Natural killer cell (primary cell): ENCODE measurements around the gene LHPP. TPM values are rescaled to one million over a fixed set of nuclear protein-coding genes. Genes with fewer than 3 reads are reported as not detected.

Experiments
- ATAC-seq, 3 donors: fragments of 150-1000 bp in 2 of 3; fragments of 200-7000 bp in 1 of 3; cut with Tn5 transposase; 1 replicate in 1 of 3; 2 replicates in 2 of 3; pipeline ENCODE4 v1.10.0; 2021; ENCODE audit warnings: mild to moderate bottlenecking in 2 of 3, moderate library complexity in 2 of 3
- DNase-seq, 2 donors: peaks; one replicate each; pipeline versions ENCODE4 v3.0.0 to v3.0.0-alpha.2; 2013 to 2021; ENCODE audit warnings: mixed read lengths in 1 of 2
- H3K27ac ChIP-seq: one replicate; pipeline ENCODE4 v1.5.1; 2013; ENCODE audit warnings: mild to moderate bottlenecking, low read length
- H3K27me3 ChIP-seq: one replicate; pipeline ENCODE4 v1.6.1; 2013; ENCODE audit warnings: low read length; ENCODE audit not compliant: control insufficient read depth, insufficient read depth
- H3K36me3 ChIP-seq: one replicate; pipeline ENCODE4 v1.6.1; 2013; ENCODE audit warnings: low read length; ENCODE audit not compliant: control insufficient read depth, insufficient read depth
- H3K4me1 ChIP-seq: one replicate; pipeline ENCODE4 v1.6.1; 2013; ENCODE audit warnings: low read length; ENCODE audit not compliant: control insufficient read depth, insufficient read depth
- H3K4me3 ChIP-seq: one replicate; pipeline ENCODE4 v1.5.1; 2013; ENCODE audit warnings: low read length
- H3K9me3 ChIP-seq: one replicate; pipeline ENCODE4 v1.6.1; 2013; ENCODE audit warnings: low read length; ENCODE audit not compliant: control insufficient read depth, insufficient read depth
- H3K27ac Mint-ChIP-seq, 2 donors: one replicate each; pipeline ENCODE4 v1.8.0; 2022; ENCODE audit warnings: mild to moderate bottlenecking in 2 of 2, mixed read lengths in 2 of 2, moderate library complexity in 1 of 2
- H3K27me3 Mint-ChIP-seq, 2 donors: one replicate each; pipeline ENCODE4 v1.8.0; 2022; ENCODE audit warnings: low read depth in 2 of 2, mixed read lengths in 2 of 2
- H3K36me3 Mint-ChIP-seq: one replicate; pipeline ENCODE4 v1.8.0; 2022; ENCODE audit warnings: mixed read lengths
- H3K4me1 Mint-ChIP-seq, 2 donors: one replicate each; pipeline ENCODE4 v1.8.0; 2022; ENCODE audit warnings: mixed read lengths in 2 of 2
- H3K4me3 Mint-ChIP-seq: one replicate; pipeline ENCODE4 v1.8.0; 2022; ENCODE audit warnings: mild to moderate bottlenecking, moderate library complexity, mixed read lengths
- H3K9me3 Mint-ChIP-seq, 2 donors: one replicate each; pipeline ENCODE4 v1.8.0; 2022; ENCODE audit warnings: mixed read lengths in 2 of 2
- WGBS: methylation state at CpG from one replicate; pipeline ENCODE4 v1.1.7; 2013; ENCODE audit warnings: missing lambda C conversion rate; ENCODE audit not compliant: insufficient coverage; 5-methylcytosine and 5-hydroxymethylcytosine counted together
- intact Hi-C: fragments of 100-400 bp; cut with micrococcal nuclease; formaldehyde crosslinking; loops from one replicate; pipeline ENCODE4 v1.14.2; 2022
- total RNA-seq, 4 donors: library from RNA; stranded (reverse); fragments of 120-200 nt in 1 of 4; gene quantifications; one replicate each; pipeline versions ENCODE4 v1.2.3 to v1.2.4, GENCODE V29; 2013 to 2022
- TF ChIP-seq, protein P1 (sequence below): fragments of 200-600 bp; IDR thresholded peaks from one replicate; pipeline ENCODE4 v1.8.0; 2022; ENCODE audit warnings: antibody characterized with exemption

The LHPP gene
- total RNA-seq, 3 donors from 2014 or later (not counting 1 experiment from before 2014, with no cell fraction given): 12.3 to 19.3 (median 14.8) TPM

- WGBS: 51% methylated on average over 26 of the region's 26 CpGs
- no peaks in the 10 kb centered on the region for H3K27me3 Mint-ChIP-seq
- peaks cover 0 to 5% of the 10 kb centered on the region in 2 donors for H3K4me1 Mint-ChIP-seq
- no peaks in the 10 kb centered on the region for H3K9me3 Mint-ChIP-seq
- no peaks in the 10 kb centered on the region for H3K36me3 Mint-ChIP-seq
- TF ChIP-seq, protein P1, sequence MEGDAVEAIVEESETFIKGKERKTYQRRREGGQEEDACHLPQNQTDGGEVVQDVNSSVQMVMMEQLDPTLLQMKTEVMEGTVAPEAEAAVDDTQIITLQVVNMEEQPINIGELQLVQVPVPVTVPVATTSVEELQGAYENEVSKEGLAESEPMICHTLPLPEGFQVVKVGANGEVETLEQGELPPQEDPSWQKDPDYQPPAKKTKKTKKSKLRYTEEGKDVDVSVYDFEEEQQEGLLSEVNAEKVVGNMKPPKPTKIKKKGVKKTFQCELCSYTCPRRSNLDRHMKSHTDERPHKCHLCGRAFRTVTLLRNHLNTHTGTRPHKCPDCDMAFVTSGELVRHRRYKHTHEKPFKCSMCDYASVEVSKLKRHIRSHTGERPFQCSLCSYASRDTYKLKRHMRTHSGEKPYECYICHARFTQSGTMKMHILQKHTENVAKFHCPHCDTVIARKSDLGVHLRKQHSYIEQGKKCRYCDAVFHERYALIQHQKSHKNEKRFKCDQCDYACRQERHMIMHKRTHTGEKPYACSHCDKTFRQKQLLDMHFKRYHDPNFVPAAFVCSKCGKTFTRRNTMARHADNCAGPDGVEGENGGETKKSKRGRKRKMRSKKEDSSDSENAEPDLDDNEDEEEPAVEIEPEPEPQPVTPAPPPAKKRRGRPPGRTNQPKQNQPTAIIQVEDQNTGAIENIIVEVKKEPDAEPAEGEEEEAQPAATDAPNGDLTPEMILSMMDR: no peak
- H3K27ac Mint-ChIP-seq: no peak overlapping the region
- H3K4me3 Mint-ChIP-seq: no peak overlapping the region
- no peak for DNase-seq
- Histone ChIP-seq H3K9me3 (no peaks in the 10 kb centered on the region), H3K36me3 (no peaks in the 10 kb centered on the region), H3K4me3 (no peak overlapping the region), H3K27ac (no peak overlapping the region), H3K27me3 (no peaks in the 10 kb centered on the region), H3K4me1 (peaks cover 7% of the 10 kb centered on the region)
- intact Hi-C loops: no loop called here
- no peak for ATAC-seq
Measured at GRCh38 chr10:124550293-124551034, 88.8 kb downstream of the LHPP start.

- H3K27ac Mint-ChIP-seq: no peak overlapping the region
- no peak for DNase-seq
- H3K36me3 Mint-ChIP-seq: no peaks in the 10 kb centered on the region
- WGBS: 99% methylated on average over 7 of the region's 9 CpGs
- no peaks in the 10 kb centered on the region for H3K27me3 Mint-ChIP-seq
- Histone ChIP-seq H3K4me1 (peaks cover under 1% of the 10 kb centered on the region), H3K9me3 (no peaks in the 10 kb centered on the region), H3K4me3 (no peak overlapping the region), H3K36me3 (no peaks in the 10 kb centered on the region), H3K27ac (no peak overlapping the region), H3K27me3 (no peaks in the 10 kb centered on the region)
- no peaks in the 10 kb centered on the region for H3K9me3 Mint-ChIP-seq
- TF ChIP-seq, protein P1: no peak
- ATAC-seq: no peak
- intact Hi-C loops: no loop called here
- H3K4me3 Mint-ChIP-seq: no peak overlapping the region
- H3K4me1 Mint-ChIP-seq: no peaks in the 10 kb centered on the region
Measured at GRCh38 chr10:124551097-124551496, 89.5 kb downstream of the LHPP start.

GRCh38 chr10:124551755-124552154 lies 90.1 kb downstream of the LHPP start:
- Histone ChIP-seq H3K27ac (no peak overlapping the region), H3K9me3 (no peaks in the 10 kb centered on the region), H3K36me3 (no peaks in the 10 kb centered on the region), H3K27me3 (no peaks in the 10 kb centered on the region), H3K4me1 (no peaks in the 10 kb centered on the region), H3K4me3 (no peak overlapping the region)
- ATAC-seq: no peak
- intact Hi-C loops: no loop called here
- TF ChIP-seq, protein P1: no peak
- WGBS: 89% methylated on average over 11 of the region's 11 CpGs
- Mint-ChIP-seq H3K36me3 (no peaks in the 10 kb centered on the region), H3K9me3 (no peaks in the 10 kb centered on the region), H3K27ac (no peak overlapping the region), H3K27me3 (no peaks in the 10 kb centered on the region), H3K4me1 (no peaks in the 10 kb centered on the region), H3K4me3 (no peak overlapping the region)
- DNase-seq: no peak
